Transverse colon (tissue), 4 donors: ENCODE measurements around the gene RANBP9. TPM values are rescaled to one million over a fixed set of nuclear protein-coding genes. Genes with fewer than 3 reads are reported as not detected.

ENCODE experiments used
- DNase-seq: peaks from one replicate; pipeline ENCODE4 v3.0.0-alpha.2; 2019
- H3K27ac ChIP-seq, 4 donors: fragments of 200-600 bp; sonication (generic); 2 replicates each; pipeline ENCODE4 v1.5.1; 2016 to 2018; ENCODE audit warnings: inconsistent platforms in 4 of 4
- H3K27me3 ChIP-seq: fragments of 200-600 bp; sonication (generic); 2 replicates; pipeline ENCODE4 v1.5.1; 2017; ENCODE audit warnings: inconsistent platforms
- H3K36me3 ChIP-seq, 4 donors: fragments of 200-600 bp; sonication (generic); 2 replicates each; pipeline ENCODE4 v1.5.1; 2017 to 2019; ENCODE audit warnings: inconsistent platforms in 4 of 4
- H3K4me1 ChIP-seq, 4 donors: fragments of 200-600 bp; sonication (generic); 2 replicates each; pipeline ENCODE4 v1.5.1; 2017 to 2020; ENCODE audit warnings: inconsistent platforms in 4 of 4
- H3K4me3 ChIP-seq, 4 donors: fragments of 200-600 bp; sonication (generic); 1 replicate in 1 of 4; 2 replicates in 3 of 4; pipeline versions ENCODE4 v1.5.1 to v1.6.1; 2017 to 2019; ENCODE audit warnings: inconsistent platforms in 4 of 4
- H3K9me3 ChIP-seq, 2 donors: fragments of 200-600 bp; sonication (generic); 2 replicates each; pipeline ENCODE4 v1.5.1; 2017 to 2019; ENCODE audit warnings: inconsistent platforms in 2 of 2
- CTCF ChIP-seq, 5 experiments: fragments of 200-600 bp in 3 of 5; fragments of 450-650 bp in 2 of 5; sonication (generic) in 3 of 5; IDR thresholded peaks; 1 replicate in 2 of 5; 2 replicates in 3 of 5; pipeline ENCODE4 v1.5.1; 2016 to 2017; ENCODE audit warnings: antibody characterized with exemption in 5 of 5, inconsistent platforms in 3 of 5, mild to moderate bottlenecking in 2 of 5, moderate library complexity in 1 of 5
- EP300 ChIP-seq: sonication (generic); formaldehyde crosslinking; IDR thresholded peaks from one replicate; pipeline ENCODE4 v1.6.1; 2017; ENCODE audit warnings: antibody characterized with exemption, low read depth
- POLR2A ChIP-seq: fragments of 450-650 bp; IDR thresholded peaks from one replicate; pipeline ENCODE4 v1.6.1; 2016; ENCODE audit warnings: antibody characterized with exemption, mild to moderate bottlenecking, moderate library complexity
- POLR2AphosphoS5 ChIP-seq, 3 donors: sonication (generic); formaldehyde crosslinking; IDR thresholded peaks; one replicate each; pipeline ENCODE4 v1.6.1; 2016; ENCODE audit warnings: antibody characterized with exemption in 3 of 3
- WGBS, 2 donors: methylation state at CpG; one replicate each; pipeline ENCODE4 v1.1.5; 2018; ENCODE audit warnings: low coverage in 1 of 2; 5-methylcytosine and 5-hydroxymethylcytosine counted together
- in situ Hi-C, 4 donors: fragments of 200-750 bp; cut with MboI; loops; one replicate each; pipeline versions ENCODE4 v1.15.0 to v1.15.1; 2017; ENCODE audit warnings: low sequenced_read_pairs in 3 of 4, low pct_ligation_motif_present in 1 of 4, low pct_unique_long_range_greater_than_20kb in 1 of 4
- intact Hi-C: fragments of 100-400 bp; cut with DNase I; formaldehyde crosslinking; loops from one replicate; pipeline ENCODE4 v1.15.1; 2023; ENCODE audit warnings: low total_unique reads
- total RNA-seq, 4 donors: library from RNA; depleted of rRNA; stranded (reverse); fragments of >200 nt; gene quantifications; one replicate each; pipeline ENCODE4 v1.1.0, GENCODE V29; 2016

RANBP9 gene
- total RNA-seq, 4 donors from 2014 or later = 17.9 to 40.8 (median 37.4) TPM

GRCh38 chr6:13655700-13656099, 55.9 kb downstream of the RANBP9 start:
- WGBS, 2 donors = 88 to 91% methylated on average over 1 of the region's 1 CpG
- H3K27me3 ChIP-seq = no peaks in the 10 kb centered on the region
- H3K36me3 ChIP-seq = peaks cover 0 to 21% (median under 1%) of the 10 kb centered on the region in 4 donors
- no peak overlapping the region for H3K27ac ChIP-seq
- peaks cover 0 to 21% (median under 1%) of the 10 kb centered on the region in 4 donors for H3K4me1 ChIP-seq
- intact Hi-C loops = no loop called here
- TF ChIP-seq CTCF (IDR thresholded peaks at IDR 0.05) (no peak), POLR2A (no peak), EP300 (no peak), POLR2AphosphoS5 (IDR thresholded peaks at IDR 0.05) (no peak)
- in situ Hi-C loops = no loop called here
- no peak for DNase-seq
- H3K4me3 ChIP-seq = no peak overlapping the region
- H3K9me3 ChIP-seq = no peaks in the 10 kb centered on the region

- Histone ChIP-seq H3K36me3 (peaks cover 0 to 25% (median 3%) of the 10 kb centered on the region in 4 donors), H3K4me1 (peaks cover 0 to 10% (median 0%) of the 10 kb centered on the region in 4 donors), H3K4me3 (no peak overlapping the region), H3K9me3 (no peaks in the 10 kb centered on the region), H3K27me3 (no peaks in the 10 kb centered on the region), H3K27ac (no peak overlapping the region)
- intact Hi-C loops (no loop called here), in situ Hi-C loops (no loop called here)
- DNase-seq = no peak
- TF ChIP-seq POLR2AphosphoS5 (IDR thresholded peaks at IDR 0.05) (no peak), CTCF (IDR thresholded peaks at IDR 0.05) (no peak), POLR2A (no peak), EP300 (no peak)
Observed at GRCh38 chr6:13654496-13654895, 57.1 kb downstream of the RANBP9 start.

- no peaks in the 10 kb centered on the region for H3K27me3 ChIP-seq
- no peak overlapping the region for H3K4me3 ChIP-seq
- H3K9me3 ChIP-seq = no peaks in the 10 kb centered on the region
- intact Hi-C loops = no loop called here
- DNase-seq = no peak
- no peak for TF ChIP-seq POLR2AphosphoS5 (IDR thresholded peaks at IDR 0.05)
- TF ChIP-seq POLR2A = no peak
- no peak for TF ChIP-seq CTCF (IDR thresholded peaks at IDR 0.05)
- TF ChIP-seq EP300 = no peak
- H3K27ac ChIP-seq = no peak overlapping the region
- peaks cover 0 to 7% (median 0%) of the 10 kb centered on the region in 4 donors for H3K4me1 ChIP-seq
- 79 to 89% methylated on average over 2 of the region's 2 CpGs for WGBS, 2 donors
- peaks cover 0 to 25% (median 3%) of the 10 kb centered on the region in 4 donors for H3K36me3 ChIP-seq
- in situ Hi-C loops = no loop called here
Observed at GRCh38 chr6:13653296-13653695, 58.3 kb downstream of the RANBP9 start.

GRCh38 chr6:13649393-13649792, 62.2 kb downstream of the RANBP9 start:
- in situ Hi-C loops = no loop called here
- Histone ChIP-seq H3K4me3 (no peak overlapping the region), H3K36me3 (peaks cover 0 to 37% (median 3%) of the 10 kb centered on the region in 4 donors), H3K27ac (no peak overlapping the region), H3K27me3 (no peaks in the 10 kb centered on the region), H3K9me3 (no peaks in the 10 kb centered on the region), H3K4me1 (peaks cover 0 to 6% (median 0%) of the 10 kb centered on the region in 4 donors)
- no peak for DNase-seq
- 93 to 97% methylated on average over 2 to 4 of the region's 4 CpGs for WGBS, 2 donors
- intact Hi-C loops = no loop called here
- TF ChIP-seq POLR2AphosphoS5 (IDR thresholded peaks at IDR 0.05) (no peak), EP300 (no peak), POLR2A (no peak), CTCF (IDR thresholded peaks at IDR 0.05) (no peak)
